ENCODE results near the gene FOXP3.

Gene FOXP3

DNA sequence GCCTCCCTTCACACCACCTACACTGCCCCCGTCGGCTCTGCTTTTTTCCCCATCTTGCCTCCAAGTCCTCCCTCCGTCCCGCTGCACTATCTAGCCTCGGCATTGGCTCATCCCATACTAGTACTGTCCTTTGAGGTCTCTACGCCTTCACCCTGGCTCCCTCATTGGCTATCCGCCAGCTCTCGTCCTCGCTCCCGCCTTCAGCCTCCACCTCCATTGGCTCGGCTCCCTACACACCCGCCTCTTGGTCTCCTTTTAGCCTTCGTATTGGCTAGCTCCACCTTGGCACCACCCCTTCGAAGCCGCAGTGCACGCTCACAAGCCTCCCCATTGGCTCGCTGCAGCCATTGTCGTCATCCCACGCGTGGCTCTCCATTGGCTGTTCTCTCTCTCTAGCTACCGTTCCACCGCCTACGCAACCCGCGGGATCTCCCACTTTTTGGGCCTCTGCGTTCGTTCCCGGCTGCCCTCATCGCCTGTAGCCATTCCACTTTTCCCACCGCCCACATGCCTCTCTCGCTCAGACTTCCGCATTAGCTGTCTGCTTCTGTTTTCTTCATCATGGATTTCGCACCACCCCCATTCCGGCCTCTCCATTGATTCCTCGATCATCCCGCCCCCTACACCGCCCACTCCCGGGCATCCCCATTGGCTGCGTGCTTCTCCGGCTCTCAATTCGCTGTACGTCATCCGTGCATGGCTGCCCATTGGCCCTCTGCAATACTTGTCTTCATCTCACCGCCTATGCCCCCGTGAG lies 4.7 kb upstream of the FOXP3 start:
- TF ChIP-seq, protein P1, sequence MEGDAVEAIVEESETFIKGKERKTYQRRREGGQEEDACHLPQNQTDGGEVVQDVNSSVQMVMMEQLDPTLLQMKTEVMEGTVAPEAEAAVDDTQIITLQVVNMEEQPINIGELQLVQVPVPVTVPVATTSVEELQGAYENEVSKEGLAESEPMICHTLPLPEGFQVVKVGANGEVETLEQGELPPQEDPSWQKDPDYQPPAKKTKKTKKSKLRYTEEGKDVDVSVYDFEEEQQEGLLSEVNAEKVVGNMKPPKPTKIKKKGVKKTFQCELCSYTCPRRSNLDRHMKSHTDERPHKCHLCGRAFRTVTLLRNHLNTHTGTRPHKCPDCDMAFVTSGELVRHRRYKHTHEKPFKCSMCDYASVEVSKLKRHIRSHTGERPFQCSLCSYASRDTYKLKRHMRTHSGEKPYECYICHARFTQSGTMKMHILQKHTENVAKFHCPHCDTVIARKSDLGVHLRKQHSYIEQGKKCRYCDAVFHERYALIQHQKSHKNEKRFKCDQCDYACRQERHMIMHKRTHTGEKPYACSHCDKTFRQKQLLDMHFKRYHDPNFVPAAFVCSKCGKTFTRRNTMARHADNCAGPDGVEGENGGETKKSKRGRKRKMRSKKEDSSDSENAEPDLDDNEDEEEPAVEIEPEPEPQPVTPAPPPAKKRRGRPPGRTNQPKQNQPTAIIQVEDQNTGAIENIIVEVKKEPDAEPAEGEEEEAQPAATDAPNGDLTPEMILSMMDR (IDR thresholded peaks at IDR 0.05; ENCODE audit: control insufficient read depth, insufficient read depth, low read depth, low read length, missing control alignments), result no peak
- peak; percentile 95 for DNase-seq (ENCODE audit: low read depth)
- peak overlapping the region; percentile 58 for H3K4me3 ChIP-seq (ENCODE audit: control insufficient read depth, low read depth, low read length)

- no peak for DNase-seq (ENCODE audit: low read depth)
- TF ChIP-seq, protein P1 (IDR thresholded peaks at IDR 0.05; ENCODE audit: control insufficient read depth, insufficient read depth, low read depth, low read length, missing control alignments), result no peak
- peak overlapping the region; percentile 58 for H3K4me3 ChIP-seq (ENCODE audit: control insufficient read depth, low read depth, low read length)
Measured at GRCh38 chrX:49268702-49269009, 4.1 kb upstream of the FOXP3 start.

DNA sequence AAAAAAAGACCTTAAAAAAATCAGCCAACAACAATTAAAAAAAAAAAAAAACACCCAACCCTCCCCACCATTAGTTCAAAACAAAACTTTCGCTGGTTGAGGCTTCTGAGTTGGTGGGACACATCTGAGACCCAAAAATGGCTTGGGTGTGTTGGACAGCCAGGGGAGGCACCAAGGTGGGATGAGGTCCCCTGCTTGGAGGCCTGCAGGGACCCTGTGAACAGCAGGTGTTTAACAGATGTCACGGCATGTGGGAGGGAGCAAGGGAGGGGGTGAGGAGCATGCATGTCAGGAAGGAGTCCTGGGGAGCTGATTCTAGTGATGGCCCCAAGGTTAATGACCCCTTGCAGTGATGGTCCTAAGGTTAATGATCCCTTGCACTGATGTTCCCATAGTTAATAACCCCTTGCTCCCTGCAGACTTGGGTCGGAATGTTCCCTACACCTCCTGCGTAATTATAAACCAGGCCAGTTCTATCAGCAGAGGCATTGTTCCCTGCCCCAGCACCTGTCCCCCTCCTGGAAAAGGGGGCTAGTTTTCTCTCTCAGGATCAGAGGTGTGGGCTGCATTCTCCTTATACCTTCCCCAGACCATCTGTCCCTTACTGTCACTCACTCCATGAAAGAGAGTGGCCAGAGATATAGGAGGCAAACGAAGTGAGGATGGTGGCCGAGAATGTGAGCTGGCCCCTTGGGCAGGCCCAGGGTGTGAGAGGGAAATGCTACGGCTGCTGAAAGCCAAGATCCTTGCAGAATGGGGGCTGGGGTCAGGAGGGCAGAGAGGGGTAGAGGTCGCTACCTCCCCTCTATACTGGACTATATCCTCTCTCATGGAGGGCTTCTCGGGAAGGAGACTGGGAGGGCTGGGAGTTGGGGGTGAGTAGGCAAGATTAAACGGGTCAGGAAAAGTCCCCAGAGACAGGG lies 2.3 kb upstream of the FOXP3 start:
- no peak overlapping the region for H3K4me3 ChIP-seq (ENCODE audit: control insufficient read depth, low read depth, low read length)
- no peak for DNase-seq (ENCODE audit: low read depth)
- TF ChIP-seq, protein P1 (IDR thresholded peaks at IDR 0.05; ENCODE audit: control insufficient read depth, insufficient read depth, low read depth, low read length, missing control alignments), result no peak

- TF ChIP-seq, protein P1 (IDR thresholded peaks at IDR 0.05; ENCODE audit: control insufficient read depth, insufficient read depth, low read depth, low read length, missing control alignments), result no peak
- no peak for DNase-seq (ENCODE audit: low read depth)
- no peak overlapping the region for H3K4me3 ChIP-seq (ENCODE audit: control insufficient read depth, low read depth, low read length)
Measured at GRCh38 chrX:49263631-49264030, 879 bp downstream of the FOXP3 start.

DNA sequence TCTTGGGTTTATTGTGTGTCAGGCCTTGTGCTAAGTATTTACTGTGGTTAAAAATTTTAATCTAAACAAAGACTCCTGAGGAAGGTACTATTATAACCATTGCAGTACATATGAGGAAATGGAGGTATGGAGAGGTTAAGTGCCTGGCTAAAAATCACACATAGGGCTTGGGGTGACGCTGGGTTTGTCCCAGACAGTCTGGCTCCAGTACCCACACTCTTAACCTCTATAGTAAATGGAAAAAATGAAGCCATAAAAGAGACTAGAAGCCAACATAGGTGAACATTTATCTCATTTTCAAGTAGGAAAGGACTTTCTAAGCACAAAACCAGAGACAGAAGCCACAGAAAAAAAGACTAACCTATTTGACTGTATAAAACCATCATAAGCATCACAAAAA lies 1.9 kb downstream of the FOXP3 start:
- H3K4me3 ChIP-seq (ENCODE audit: control insufficient read depth, low read depth, low read length), result no peak overlapping the region
- no peak for DNase-seq (ENCODE audit: low read depth)
- TF ChIP-seq, protein P1 (IDR thresholded peaks at IDR 0.05; ENCODE audit: control insufficient read depth, insufficient read depth, low read depth, low read length, missing control alignments), result no peak

DNA sequence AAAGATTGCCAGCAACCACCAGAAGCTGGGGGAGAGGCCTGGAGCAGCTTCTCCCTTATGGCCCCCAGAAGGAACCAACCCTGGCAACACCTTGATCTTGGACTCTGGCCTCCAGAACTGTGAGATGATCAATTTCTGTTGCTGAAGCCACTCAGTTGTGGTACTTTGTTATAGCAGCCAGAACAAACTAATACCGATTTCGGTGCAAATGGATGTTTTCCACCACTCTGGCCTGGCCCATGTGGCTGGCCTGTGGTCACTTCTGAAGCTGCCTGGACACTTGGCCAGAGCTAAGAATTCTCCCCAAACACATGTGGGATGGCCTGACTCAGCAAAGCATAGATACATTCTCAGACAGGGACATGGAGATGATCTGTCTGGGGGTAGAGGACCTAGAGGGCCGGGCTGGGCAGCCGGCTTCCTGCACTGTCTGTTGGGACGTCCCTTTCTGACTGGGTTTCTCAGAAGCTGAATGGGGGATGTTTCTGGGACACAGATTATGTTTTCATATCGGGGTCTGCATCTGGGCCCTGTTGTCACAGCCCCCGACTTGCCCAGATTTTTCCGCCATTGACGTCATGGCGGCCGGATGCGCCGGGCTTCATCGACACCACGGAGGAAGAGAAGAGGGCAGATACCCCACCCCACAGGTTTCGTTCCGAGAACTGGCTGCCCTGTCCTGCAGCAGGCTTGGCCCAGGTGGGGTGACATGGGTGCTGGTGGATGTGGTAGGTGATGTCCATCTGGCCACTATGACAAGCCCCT lies 4.1 kb downstream of the FOXP3 start:
- no peak for DNase-seq (ENCODE audit: low read depth)
- TF ChIP-seq, protein P1 (IDR thresholded peaks at IDR 0.05; ENCODE audit: control insufficient read depth, insufficient read depth, low read depth, low read length, missing control alignments), result no peak

More for the DNA sequence above, 4.1 kb downstream of the FOXP3 start:
- no peak overlapping the region for H3K4me3 ChIP-seq (ENCODE audit: control insufficient read depth, low read depth, low read length)

All from AG09309 (cell line).